Astrocyte of the cerebellum (primary cell): ENCODE results near the gene THAP3.

Experiments
- DNase-seq: peaks from one replicate; pipeline ENCODE4 v3.0.0-alpha.2; 2011; ENCODE audit warnings: low read depth
- H3K4me3 ChIP-seq: 2 replicates; pipeline ENCODE4 v1.5.1; 2011; ENCODE audit warnings: mild to moderate bottlenecking, low read depth, low read length, moderate library complexity
- CTCF ChIP-seq: IDR thresholded peaks from 2 replicates; pipeline ENCODE4 v1.5.1; 2012; ENCODE audit warnings: low read length, low read depth, moderate library complexity, mild to moderate bottlenecking; ENCODE audit errors: missing control alignments
- in situ Hi-C: cut with HindIII; loops from 2 replicates; pipeline ENCODE4 v1.10.0; 2017; ENCODE audit warnings: low sequenced_read_pairs

The THAP3 gene

DNA sequence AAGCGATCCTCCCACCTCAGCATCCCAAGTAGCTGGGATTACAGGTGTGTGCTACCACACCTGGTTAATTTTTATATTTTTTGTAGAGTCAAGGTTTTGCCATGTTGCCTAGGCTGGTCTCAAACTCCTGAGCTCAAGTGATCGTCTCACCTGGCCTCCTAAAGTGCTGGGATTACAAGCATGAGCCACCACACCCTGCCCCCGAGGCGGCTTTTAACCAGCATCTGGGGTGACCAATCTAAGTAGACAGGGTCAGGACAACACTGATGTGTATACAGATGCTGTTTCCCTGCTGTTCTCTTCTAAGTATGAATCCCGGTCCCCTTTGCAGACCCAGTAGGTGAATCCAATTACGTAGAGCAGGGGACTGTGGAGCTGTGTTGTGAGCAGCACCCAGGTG lies 23.9 kb downstream of the THAP3 start:
- no peak for DNase-seq
- in situ Hi-C loops = no loop called here
- H3K4me3 ChIP-seq = no peak overlapping the region
- no peak for TF ChIP-seq CTCF

DNA sequence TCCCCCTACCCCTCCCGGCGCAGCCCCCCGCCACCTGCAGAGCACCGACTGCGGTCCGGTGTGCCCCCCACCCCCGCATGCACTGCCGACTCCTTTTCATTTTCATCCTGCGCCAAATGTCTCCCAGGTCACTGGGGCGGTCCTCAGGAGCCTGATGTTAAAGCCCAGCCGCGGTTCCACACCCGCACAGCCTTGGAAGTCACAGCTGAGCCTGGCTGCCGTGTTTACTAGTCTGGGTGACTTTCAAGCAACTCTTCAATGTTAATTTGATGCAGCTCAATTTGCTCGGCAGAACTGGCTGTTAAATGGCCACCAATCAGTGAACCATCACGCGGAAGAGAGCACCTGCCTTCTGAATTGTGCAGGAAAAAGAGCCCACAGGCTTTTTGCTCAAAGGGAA lies 27.2 kb downstream of the THAP3 start:
- H3K4me3 ChIP-seq = no peak overlapping the region
- no peak for DNase-seq
- no peak for TF ChIP-seq CTCF
- in situ Hi-C loops = no loop called here

DNA sequence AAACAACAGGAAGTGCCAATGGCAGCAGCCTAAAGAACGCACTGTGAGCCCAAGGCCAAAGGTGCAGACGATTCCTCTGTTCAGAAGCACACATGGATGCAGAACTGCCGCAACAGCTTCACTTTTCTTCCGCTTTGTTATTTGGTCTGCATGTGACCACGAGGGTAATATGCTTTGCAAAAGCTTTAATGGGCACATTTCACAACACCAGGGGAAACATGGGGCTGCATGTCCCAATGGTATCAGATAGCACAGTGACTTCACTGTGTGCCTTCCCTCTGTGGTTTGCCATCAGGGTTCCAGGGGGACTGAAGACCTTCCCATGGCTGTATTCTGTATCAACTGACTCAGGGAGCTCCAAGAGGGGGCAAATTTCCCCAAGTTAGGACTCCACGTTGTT lies 28.3 kb downstream of the THAP3 start:
- H3K4me3 ChIP-seq = no peak overlapping the region
- in situ Hi-C loops = no loop called here
- no peak for TF ChIP-seq CTCF

GRCh38 chr1:6653436-6654290 lies 29.0 kb downstream of the THAP3 start:
- DNase-seq = no peak
- no peak for TF ChIP-seq CTCF
- in situ Hi-C loops = no loop called here

More for the DNA sequence above, 28.3 kb downstream of the THAP3 start:
- no peak for DNase-seq

GRCh38 chr1:6657138-6657537 lies 32.5 kb downstream of the THAP3 start:
- no peak overlapping the region for H3K4me3 ChIP-seq
- in situ Hi-C loops = no loop called here
- no peak for DNase-seq
- no peak for TF ChIP-seq CTCF

More at GRCh38 chr1:6653436-6654290, 29.0 kb downstream of the THAP3 start:
- no peak overlapping the region for H3K4me3 ChIP-seq

DNA sequence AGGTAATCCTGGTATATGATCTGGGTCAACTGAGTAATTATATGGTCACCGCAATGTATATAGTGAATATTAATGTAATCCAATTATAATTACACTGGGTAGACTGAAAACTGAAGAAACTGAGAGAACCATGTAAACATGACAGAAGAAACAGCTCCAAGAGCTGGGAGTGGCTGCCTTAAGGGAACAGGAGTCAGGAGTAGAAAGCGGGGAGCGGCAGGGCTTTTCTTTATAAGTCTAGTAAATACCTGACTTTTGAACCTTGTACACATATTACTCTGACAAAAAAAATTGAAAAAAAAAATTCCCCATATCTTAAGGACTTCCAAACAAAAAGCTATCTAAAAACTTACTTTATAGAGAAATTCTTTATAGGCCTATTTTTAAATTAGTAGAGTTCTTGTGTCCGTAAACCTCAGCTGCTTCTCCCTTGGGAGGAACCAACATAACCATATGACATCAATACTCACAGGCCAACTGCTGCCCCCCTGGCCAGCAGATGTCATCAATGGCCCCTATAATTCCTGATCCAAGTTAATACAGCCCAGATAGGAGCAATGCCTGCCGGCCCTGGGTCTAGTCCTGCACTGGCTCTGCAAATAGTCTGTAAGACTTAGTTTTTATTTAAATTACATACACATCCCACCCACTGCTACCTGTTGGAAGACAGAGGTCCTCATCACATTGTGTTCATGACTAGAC lies 33.8 kb downstream of the THAP3 start:
- H3K4me3 ChIP-seq = no peak overlapping the region
- in situ Hi-C loops = no loop called here
- DNase-seq = no peak
- no peak for TF ChIP-seq CTCF
